Kidney (tissue), 14 donors: ENCODE results near the gene PNPLA1. TPM values are rescaled to one million over a fixed set of nuclear protein-coding genes. Genes with fewer than 3 reads are reported as not detected.
A peak's percentile ranks its signal among the peaks of the same experiment; 100 is the strongest.

ENCODE experiments used
- DNase-seq, 5 donors: peaks; one replicate each; pipeline ENCODE4 v3.0.0-alpha.2; 2013 to 2020
- FAIRE-seq: peaks from 2 replicates; lab custom pipeline; 2012; peaks lifted over from hg19 to GRCh38; lab: Jason Lieb, UNC
- H3K27ac ChIP-seq, 2 donors: one replicate each; pipeline ENCODE4 v1.7.0; 2013; ENCODE audit warnings: low read depth in 2 of 2, low read length in 2 of 2, inconsistent platforms in 1 of 2
- H3K27me3 ChIP-seq: one replicate; pipeline ENCODE4 v1.7.1; 2013; ENCODE audit warnings: low read length, inconsistent platforms; ENCODE audit not compliant: control insufficient read depth, insufficient read depth
- H3K36me3 ChIP-seq, 3 donors: one replicate each; pipeline versions ENCODE4 v1.7.0 to v1.7.1; 2013; ENCODE audit warnings: low read length in 3 of 3, control low read depth in 1 of 3, inconsistent platforms in 1 of 3; ENCODE audit not compliant: insufficient read depth in 3 of 3, control insufficient read depth in 2 of 3
- H3K4me1 ChIP-seq, 3 donors: one replicate each; pipeline versions ENCODE4 v1.7.0 to v1.7.1; 2013; ENCODE audit warnings: low read length in 3 of 3, inconsistent platforms in 1 of 3, low read depth in 1 of 3; ENCODE audit not compliant: control insufficient read depth in 2 of 3, insufficient read depth in 2 of 3
- H3K4me3 ChIP-seq, 3 donors: one replicate each; pipeline versions ENCODE4 v1.7.0 to v1.8.1; 2013; ENCODE audit warnings: low read length in 3 of 3, control low read depth in 1 of 3, inconsistent platforms in 1 of 3
- H3K9ac ChIP-seq, 3 donors: one replicate each; pipeline versions ENCODE4 v1.7.0 to v1.7.1; 2013; ENCODE audit warnings: low read length in 3 of 3, control low read depth in 1 of 3, inconsistent platforms in 1 of 3
- H3K9me3 ChIP-seq, 3 donors: one replicate each; pipeline versions ENCODE4 v1.7.0 to v1.7.1; 2013; ENCODE audit warnings: low read length in 3 of 3, control low read depth in 1 of 3, inconsistent platforms in 1 of 3; ENCODE audit not compliant: control insufficient read depth in 2 of 3, insufficient read depth in 1 of 3
- CTCF ChIP-seq: IDR thresholded peaks from 3 replicates; pipeline ENCODE4 v1.5.1; 2012; ENCODE audit warnings: mild to moderate bottlenecking, moderate library complexity, borderline replicate concordance; ENCODE audit not compliant: insufficient read depth; ENCODE audit errors: extremely low read depth
- intact Hi-C: fragments of 100-400 bp; cut with DNase I; formaldehyde crosslinking; loops from one replicate; pipeline ENCODE4 v1.11.1; 2022
- polyA plus RNA-seq: library from polyadenylated mRNA; stranded (reverse); fragments of 350-450 nt; fragmentation: Illumina TruSeq; extraction: RNeasy Lipid Tissue Mini Kit (QIAGEN cat#74804); gene quantifications from one replicate; pipeline ENCODE4 v1.2.3, GENCODE V29; 2014; ENCODE audit warnings: low read depth, low replicate concordance; ENCODE audit not compliant: insufficient read depth
- total RNA-seq: library from RNA; stranded (reverse); fragmentation: NEBNext Ultra II Directional; extraction: Animal tissue kit (Norgen Biotek cat#: 25700); gene quantifications from one replicate; pipeline ENCODE4 v1.2.1, GENCODE V29; 2021
- donor health status: control.
- donor health status: control.
- donor health status: control.
- donor health status: control.
- donor health status: control.
- donor health status: DM: yes; HTN: yes; CAD: no.
- donor health status: Normal renal cell carcinoma (clear cell type).

Gene PNPLA1
- total and polyA plus RNA-seq, 2 donors from 2014 or later: 0.19 to 1.2 TPM

DNA sequence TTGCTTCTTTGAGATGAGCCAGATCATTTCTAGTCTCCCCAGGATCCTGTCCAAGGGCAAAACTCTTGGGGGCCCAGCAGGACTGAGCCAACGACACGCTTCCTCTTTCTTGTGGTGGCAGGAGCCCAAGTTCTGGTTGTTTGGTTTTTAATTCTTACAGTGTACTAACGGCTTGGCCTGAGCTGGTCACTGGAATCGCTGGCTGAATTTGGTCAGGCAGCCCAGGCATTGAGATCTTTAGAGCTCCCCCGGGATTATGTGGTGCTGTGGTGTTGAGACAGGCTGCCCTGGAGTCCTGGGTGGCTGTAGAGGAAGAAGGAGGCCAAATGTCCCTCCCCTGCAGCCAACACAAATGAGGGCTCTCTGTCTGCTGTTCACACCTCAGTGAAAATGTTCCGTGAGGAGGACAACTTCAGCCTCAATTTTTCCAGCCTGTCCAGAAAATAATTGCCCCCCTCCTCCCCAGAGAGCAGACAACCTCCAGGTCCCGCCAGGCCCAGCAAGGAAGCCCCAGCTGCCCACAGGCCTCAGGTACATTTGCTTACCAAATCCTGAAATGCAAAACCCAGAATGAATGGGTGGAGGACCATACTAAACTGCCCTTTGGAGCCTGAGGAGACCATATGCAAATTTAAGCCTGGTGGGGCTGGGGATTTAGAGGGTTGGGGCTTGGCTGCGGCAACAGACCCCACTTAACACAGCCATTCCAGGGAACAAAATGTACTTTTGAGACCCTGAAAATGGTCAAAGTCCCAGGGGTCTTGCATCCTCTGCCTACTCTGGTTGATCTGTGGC is 43.2 kb downstream of the PNPLA1 start:
- Histone ChIP-seq H3K27ac (no peak overlapping the region), H3K4me3 (no peak overlapping the region), H3K9me3 (no peaks in the 10 kb centered on the region), H3K36me3 (peaks cover 0 to 5% (median 0%) of the 10 kb centered on the region in 3 donors), H3K27me3 (no peaks in the 10 kb centered on the region), H3K9ac (no peak overlapping the region), H3K4me1 (no peaks in the 10 kb centered on the region)
- DNase-seq (peak in 1 of 5 donors; percentile 75), FAIRE-seq (no peak)
- no peak for TF ChIP-seq CTCF
- intact Hi-C loops: no loop called here

GRCh38 chr6:36313649-36313936 is 43.7 kb downstream of the PNPLA1 start:
- no peaks in the 10 kb centered on the region for H3K9me3 ChIP-seq
- DNase-seq (no peak), FAIRE-seq (no peak)
- no peaks in the 10 kb centered on the region for H3K27me3 ChIP-seq
- H3K27ac ChIP-seq: no peak overlapping the region
- no peaks in the 10 kb centered on the region for H3K4me1 ChIP-seq
- no peak overlapping the region for H3K4me3 ChIP-seq
- intact Hi-C loops: no loop called here
- H3K36me3 ChIP-seq: peaks cover 0 to 4% (median 0%) of the 10 kb centered on the region in 3 donors
- TF ChIP-seq CTCF: no peak
- no peak overlapping the region for H3K9ac ChIP-seq

GRCh38 chr6:36314221-36315014 is 44.6 kb downstream of the PNPLA1 start:
- no peak for TF ChIP-seq CTCF
- no peak overlapping the region for H3K4me3 ChIP-seq
- FAIRE-seq: no peak
- no peaks in the 10 kb centered on the region for H3K4me1 ChIP-seq
- no peak for DNase-seq
- no peaks in the 10 kb centered on the region for H3K27me3 ChIP-seq
- H3K9ac ChIP-seq: no peak overlapping the region
- intact Hi-C loops: no loop called here
- no peak overlapping the region for H3K27ac ChIP-seq
- no peaks in the 10 kb centered on the region for H3K36me3 ChIP-seq
- H3K9me3 ChIP-seq: no peaks in the 10 kb centered on the region
